ENCODE data around the gene CFAP20. TPM values are rescaled to one million over a fixed set of nuclear protein-coding genes. Genes with fewer than 3 reads are reported as not detected.

Gene CFAP20
- total and polyA plus RNA-seq, 2 of the 13 experiments (the other 11 are each of a cell fraction or from before 2014, with no cell fraction given) = 73.1 to 87.4 TPM

- TF ChIP-seq ZNF646 (CRISPR knock-in tag; IDR thresholded peaks at IDR 0.05) (no peak), ELF3 (CRISPR knock-in tag; IDR thresholded peaks at IDR 0.05) (no peak), ZNF720 (CRISPR knock-in tag; IDR thresholded peaks at IDR 0.05) (no peak), ZNF234 (CRISPR knock-in tag; conservative IDR thresholded peaks at IDR 0.05) (no peak), TEAD2 (CRISPR knock-in tag; IDR thresholded peaks at IDR 0.05) (no peak), MXD4 (CRISPR knock-in tag; IDR thresholded peaks at IDR 0.05) (peak; percentile 82; the same call in 1 of the 2 replicates), ZHX1 (CRISPR knock-in tag; IDR thresholded peaks at IDR 0.05; ENCODE audit: low read depth) (no peak), FOXP1 (IDR thresholded peaks at IDR 0.05) (no peak), FOXP1 (CRISPR knock-in tag; IDR thresholded peaks at IDR 0.05) (peak; percentile 21; the same call in 1 of the 2 replicates), ZNF878 (CRISPR knock-in tag; IDR thresholded peaks at IDR 0.05) (no peak), ZNF510 (CRISPR knock-in tag; IDR thresholded peaks at IDR 0.05; ENCODE audit: low read depth) (no peak), KAT7 (CRISPR knock-in tag; IDR thresholded peaks at IDR 0.05; ENCODE audit: borderline replicate concordance) (no peak), ZNF430 (CRISPR knock-in tag; IDR thresholded peaks at IDR 0.05) (no peak), MTERF4 (CRISPR knock-in tag; IDR thresholded peaks at IDR 0.05) (no peak), TBX2 (CRISPR knock-in tag; IDR thresholded peaks at IDR 0.05; ENCODE audit: borderline replicate concordance) (no peak), CREB1 (IDR thresholded peaks at IDR 0.05) (no peak), CREB1 (CRISPR knock-in tag; IDR thresholded peaks at IDR 0.05) (peak; percentile 25; the same call in 1 of the 2 replicates), ZNF335 (CRISPR knock-in tag; IDR thresholded peaks at IDR 0.05) (0 out of 2 replicates have a peak, but pooled peaks have one; percentile 42), STAT5B (CRISPR knock-in tag; IDR thresholded peaks at IDR 0.05) (no peak), FOXA3 (CRISPR knock-in tag; IDR thresholded peaks at IDR 0.05) (peak; percentile 53; the same call in 1 of the 2 replicates), DDIT3 (CRISPR knock-in tag; IDR thresholded peaks at IDR 0.05) (no peak), ZNF614 (CRISPR knock-in tag; IDR thresholded peaks at IDR 0.05; ENCODE audit: borderline replicate concordance) (0 out of 2 replicates have a peak, but pooled peaks have one; percentile 38), ZBTB1 (CRISPR knock-in tag; IDR thresholded peaks at IDR 0.05; ENCODE audit: borderline replicate concordance) (no peak)
Measured at GRCh38 chr16:58127033-58127556, 2.1 kb downstream of the CFAP20 start (continued).

Measured in HepG2 (cell line).